ENCODE results near the gene ZCCHC8.
"Not testable (repeated sequence)": the region's sequence is repeated elsewhere in the genome, so short reads cannot be mapped to it uniquely, and the experiment has no call there.

The ZCCHC8 gene

DNA sequence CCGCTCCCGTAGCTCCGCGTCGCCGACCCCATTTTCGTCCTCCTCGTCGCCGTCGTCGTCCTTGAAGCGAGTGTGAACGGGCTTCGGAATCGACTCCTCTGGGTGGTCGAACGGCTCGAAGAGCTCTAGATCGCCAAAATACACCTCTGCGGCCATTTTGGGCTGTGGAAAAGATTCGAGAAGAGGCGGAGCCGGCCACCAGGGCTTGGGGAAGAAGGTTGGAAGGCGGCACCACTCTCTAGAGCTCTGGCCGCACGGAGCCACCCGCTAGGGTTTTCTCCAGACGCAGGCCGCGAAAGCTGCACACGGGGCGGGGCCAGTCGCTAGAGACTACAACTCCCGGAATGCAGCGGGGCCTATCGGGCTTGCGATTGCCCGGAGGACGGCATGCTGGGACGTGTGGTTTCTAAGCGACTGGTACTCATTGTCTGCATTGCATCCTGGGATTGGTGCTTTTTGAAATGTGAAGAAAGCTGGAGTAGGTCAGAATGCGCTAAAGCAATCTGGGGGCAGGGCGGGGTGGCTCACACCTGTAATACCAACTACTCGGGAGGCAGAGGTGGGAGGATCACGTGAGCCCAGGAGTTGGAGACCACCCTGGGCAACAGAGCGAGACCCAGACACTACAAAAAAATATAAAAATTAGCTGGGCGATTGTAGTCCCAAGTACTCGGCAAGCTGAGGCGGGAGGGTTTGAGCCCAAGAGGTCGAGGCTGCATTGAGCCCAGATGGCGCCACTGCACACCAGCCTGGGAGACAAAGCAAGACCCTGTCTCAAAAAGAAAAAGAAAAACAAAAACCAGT, at the start of gene ZCCHC8:
Gene ZCCHC8 (minus strand): TSS at position 248 of the 804 bp plus-strand sequence. CDS start 92 bp downstream, at position 156.
- peak; percentile 99 for DNase-seq

- DNase-seq = no peak
These were observed 46.6 kb upstream of the ZCCHC8 start for GRCh38 chr12:122547330-122547729.

- DNase-seq = no peak
These were observed 45.1 kb upstream of the ZCCHC8 start for GRCh38 chr12:122545855-122546254.

DNA sequence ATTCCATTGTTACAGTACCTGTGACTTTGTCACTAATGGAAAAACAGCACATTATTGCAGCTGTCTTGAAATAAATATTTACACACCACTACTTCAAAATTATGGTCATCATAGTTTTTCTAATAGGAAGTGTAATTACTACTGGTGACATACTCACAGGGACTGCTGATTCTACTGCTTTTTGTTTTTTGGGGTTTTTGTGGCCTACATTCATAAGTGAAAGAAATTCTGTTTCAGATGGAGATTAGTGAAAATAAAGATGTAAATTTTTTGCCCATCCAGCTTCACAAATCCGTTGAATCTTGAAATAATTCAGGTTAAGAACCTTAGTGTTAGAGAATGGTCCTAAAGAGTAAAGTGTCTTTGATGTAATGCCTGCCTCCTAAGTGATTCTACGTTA, 43.8 kb upstream of the ZCCHC8 start:
- no peak for DNase-seq

- DNase-seq = no peak
These were observed 37.8 kb upstream of the ZCCHC8 start for GRCh38 chr12:122538496-122538895.

DNA sequence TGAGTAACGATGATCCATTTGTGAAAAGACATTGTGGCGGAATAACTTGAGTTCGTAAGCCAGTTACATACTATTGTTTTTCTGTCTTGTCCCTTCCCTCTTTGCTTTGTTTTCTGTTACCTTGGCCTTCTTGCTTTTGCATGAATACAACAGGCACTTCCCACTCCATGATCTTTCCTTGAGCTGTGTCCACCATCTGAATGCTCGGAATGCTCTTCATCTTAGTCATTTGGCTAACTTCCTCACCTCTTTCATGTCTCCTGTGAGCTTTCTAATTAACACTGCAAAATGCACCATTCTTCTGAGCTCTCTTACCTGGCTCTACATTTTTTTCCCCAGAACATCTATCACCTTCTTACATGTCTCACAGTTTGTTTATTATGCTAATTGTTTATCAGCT, 36.3 kb upstream of the ZCCHC8 start:
- no peak for DNase-seq

GRCh38 chr12:122533856-122534255, 33.1 kb upstream of the ZCCHC8 start:
- no peak for DNase-seq

DNA sequence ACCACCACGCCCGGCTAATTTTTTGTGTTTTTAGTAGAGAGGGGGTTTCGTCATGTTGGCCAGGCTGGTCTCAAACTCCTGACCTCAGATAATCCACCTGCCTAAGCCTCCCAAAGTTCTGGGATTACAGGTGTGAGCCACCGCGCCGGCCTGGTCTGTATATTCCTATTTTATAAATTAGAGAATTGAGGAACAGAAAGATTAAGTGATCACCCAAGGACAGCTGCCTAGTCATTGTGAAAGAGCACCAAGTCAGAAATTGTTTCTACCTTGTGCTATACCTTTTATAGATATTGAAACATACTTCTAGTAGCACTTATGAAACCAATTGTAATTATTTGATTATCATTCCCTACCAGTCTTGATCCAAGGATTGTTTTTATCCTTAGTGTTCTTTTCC, 28.3 kb upstream of the ZCCHC8 start:
- peak; percentile 18 for DNase-seq

GRCh38 chr12:122528582-122528981, 27.9 kb upstream of the ZCCHC8 start:
- DNase-seq = no peak

GRCh38 chr12:122527478-122527944, 26.8 kb upstream of the ZCCHC8 start:
- peak; percentile 51 for DNase-seq

GRCh38 chr12:122526683-122527477, 26.1 kb upstream of the ZCCHC8 start, which contains the start of the genes KNTC1 and RSRC2:
Gene KNTC1 (plus strand): TSS chr12:122527249. CDS start chr12:122530064, 2,815 bp downstream.
Gene RSRC2 (minus strand): TSS chr12:122526936. CDS start chr12:122526853, 83 bp downstream.
- peak; percentile 99 for DNase-seq

GRCh38 chr12:122523846-122524718, 23.4 kb upstream of the ZCCHC8 start:
- DNase-seq = no peak

GRCh38 chr12:122523280-122523679, 22.5 kb upstream of the ZCCHC8 start:
- DNase-seq = no peak

GRCh38 chr12:122520676-122521075, 19.9 kb upstream of the ZCCHC8 start:
- no peak for DNase-seq

GRCh38 chr12:122519418-122519817, 18.7 kb upstream of the ZCCHC8 start:
- no peak for DNase-seq

DNA sequence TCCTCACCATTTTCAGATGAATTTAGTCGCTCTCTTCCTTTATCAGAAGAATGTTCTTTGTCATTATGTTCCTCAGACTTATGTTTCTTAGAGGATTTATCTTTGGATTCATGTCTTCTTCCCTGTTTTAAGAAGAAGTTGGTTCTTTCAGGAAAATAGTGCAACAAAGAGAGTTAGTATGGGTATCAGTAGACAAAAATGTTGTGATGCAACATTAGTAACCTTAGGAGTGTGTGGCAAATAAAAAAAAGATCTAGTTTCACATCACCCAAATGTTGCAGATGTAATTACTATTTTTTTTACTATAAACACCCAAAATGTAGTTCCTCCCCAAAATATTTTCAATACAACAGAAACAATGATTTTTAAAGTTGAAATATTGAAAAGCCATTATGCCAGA, 18.2 kb upstream of the ZCCHC8 start:
- DNase-seq = no peak

DNA sequence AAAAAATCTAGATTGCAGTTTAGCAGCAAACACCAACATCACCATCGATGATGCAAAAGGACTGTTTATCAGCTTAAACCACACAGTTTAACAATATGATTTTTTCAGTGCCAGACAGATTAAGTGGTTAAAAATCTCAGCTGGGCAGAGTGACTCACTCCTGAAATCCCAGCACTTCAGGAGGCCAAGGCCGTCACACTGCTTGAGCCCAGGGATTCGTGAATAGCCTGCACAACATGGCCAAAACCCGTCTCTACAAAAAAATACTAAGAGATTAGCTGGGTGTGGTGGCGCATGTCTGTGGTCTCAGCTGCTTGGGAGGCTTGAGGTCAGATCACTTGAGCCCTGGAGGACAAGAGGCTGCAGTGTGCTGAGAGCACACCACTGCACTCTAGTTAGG, 17.1 kb upstream of the ZCCHC8 start:
- DNase-seq = no peak

DNA sequence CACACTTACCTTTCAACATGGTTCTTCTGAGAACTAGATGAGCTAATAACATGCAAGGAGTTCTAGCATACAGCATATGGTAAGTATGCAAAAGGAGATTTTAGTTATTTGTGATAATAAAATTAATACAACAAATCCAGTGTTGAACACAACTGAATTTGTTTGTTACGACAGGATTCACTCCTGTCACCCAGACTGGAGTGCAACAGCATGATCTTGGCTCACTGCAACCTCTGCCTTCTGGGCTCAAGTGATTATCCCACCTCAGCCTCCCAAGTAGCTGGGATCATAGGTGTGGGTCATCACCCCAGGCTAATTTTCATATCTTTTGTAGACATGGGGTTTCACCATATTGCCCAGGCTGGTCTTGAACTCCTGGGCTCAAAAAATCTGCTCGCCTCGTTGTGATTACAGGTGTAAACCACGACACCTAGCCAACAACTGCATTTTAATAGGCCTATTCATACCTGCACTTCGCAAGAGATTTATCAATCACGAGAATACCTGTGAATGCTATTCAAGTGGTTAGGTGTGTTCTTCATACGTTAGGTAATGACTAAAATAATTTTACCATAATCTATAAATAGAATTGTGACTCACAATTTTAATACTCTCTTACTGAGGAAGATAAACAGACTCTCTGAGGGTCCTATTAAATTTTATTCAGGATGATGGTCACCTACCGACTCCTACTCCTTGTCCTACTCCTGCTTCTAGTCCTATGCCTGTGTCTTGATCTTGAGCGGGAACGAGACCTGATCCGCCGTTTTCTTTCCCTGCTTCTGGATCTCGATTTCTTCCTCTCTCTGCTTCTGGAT, 16.0 kb upstream of the ZCCHC8 start:
- no peak for DNase-seq

DNA sequence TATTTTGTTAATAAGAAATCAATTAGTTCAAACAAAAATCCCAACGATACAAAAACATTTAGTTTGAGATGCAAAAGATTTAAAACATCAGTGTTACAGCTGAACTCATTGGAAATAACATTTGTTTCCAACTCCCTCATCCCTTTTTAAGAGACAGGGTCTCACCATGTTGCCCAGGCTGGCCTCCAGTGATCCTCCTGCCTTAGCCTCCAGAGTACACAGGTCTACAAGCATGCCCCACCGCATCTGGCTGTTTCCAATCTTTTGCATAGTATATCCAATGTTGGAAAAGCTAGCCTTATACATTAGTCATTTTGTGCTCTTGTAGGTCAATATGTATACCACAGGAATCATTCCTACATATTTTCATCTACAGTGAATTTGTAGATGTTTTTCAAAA, 14.5 kb upstream of the ZCCHC8 start:
- DNase-seq = no peak

DNA sequence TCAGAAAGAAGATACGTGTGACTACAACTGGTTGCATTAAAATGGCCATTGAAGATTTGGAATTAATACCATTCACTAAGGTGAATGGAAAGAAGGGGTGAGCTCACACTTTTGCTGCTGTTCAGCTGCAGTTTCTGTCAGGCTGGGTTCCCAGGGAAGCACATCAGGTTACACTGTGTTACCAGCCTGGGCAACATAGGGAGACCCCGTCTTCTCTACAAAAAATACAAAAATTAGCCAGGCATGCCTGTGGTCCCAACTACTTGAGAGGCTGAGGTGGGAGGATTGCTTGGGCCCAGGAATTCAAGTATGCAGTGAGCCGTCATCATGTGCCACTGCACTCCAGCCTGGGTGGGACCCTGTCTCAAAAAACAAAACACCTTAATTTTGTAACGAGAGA, 12.9 kb upstream of the ZCCHC8 start:
- no peak for DNase-seq

DNA sequence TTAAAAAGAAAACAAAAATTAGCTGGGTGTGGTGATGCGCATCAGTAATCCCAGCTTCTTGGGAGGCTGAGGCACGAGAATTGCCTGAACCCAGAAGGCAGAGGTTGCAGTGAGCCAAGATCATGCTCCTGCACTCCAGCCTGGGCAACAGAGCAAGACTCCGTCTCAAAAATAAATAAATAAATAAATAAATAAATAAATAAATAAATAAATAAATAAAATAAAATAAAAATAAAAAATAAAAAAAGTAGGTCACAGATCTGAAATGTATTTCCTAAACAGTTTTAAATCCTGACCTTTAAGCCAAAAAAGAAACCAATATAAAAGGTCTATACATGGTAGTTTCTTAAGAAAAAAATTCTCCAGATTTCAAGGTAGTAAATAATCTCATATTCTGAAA, 12.3 kb upstream of the ZCCHC8 start:
- DNase-seq = not testable (repeated sequence)

- no peak for DNase-seq
These were observed 7.4 kb upstream of the ZCCHC8 start for GRCh38 chr12:122508163-122508562.
